HG02840 (cell line): ENCODE data around the gene MAP2K7.

Experiments used
- ATAC-seq: cut with Tn5 transposase; IDR thresholded peaks from one replicate; pipeline ENCODE4 v1.9.1; 2021; ENCODE audit warnings: mild to moderate bottlenecking, moderate library complexity, moderate number of reproducible peaks; ENCODE audit not compliant: unreplicated experiment, low FRiP score

MAP2K7 gene

GRCh38 chr19:7905859-7906258 lies 2.2 kb downstream of the MAP2K7 start:
- ATAC-seq: no peak

GRCh38 chr19:7907122-7907521 lies 3.4 kb downstream of the MAP2K7 start:
- ATAC-seq: no peak

- no peak for ATAC-seq
These were observed 3.9 kb downstream of the MAP2K7 start for GRCh38 chr19:7907544-7907943.

GRCh38 chr19:7908078-7908699 lies 4.5 kb downstream of the MAP2K7 start:
- no peak for ATAC-seq

- ATAC-seq: no peak
These were observed 5.2 kb downstream of the MAP2K7 start for GRCh38 chr19:7908742-7909461.

GRCh38 chr19:7909471-7910067 lies 5.9 kb downstream of the MAP2K7 start:
- ATAC-seq: no peak

- no peak for ATAC-seq
These were observed 6.9 kb downstream of the MAP2K7 start for GRCh38 chr19:7910321-7911161.

GRCh38 chr19:7911508-7912143 lies 7.9 kb downstream of the MAP2K7 start:
- ATAC-seq: no peak

GRCh38 chr19:7912144-7912696 lies 8.5 kb downstream of the MAP2K7 start:
- ATAC-seq: no peak

GRCh38 chr19:7912697-7913564 lies 9.3 kb downstream of the MAP2K7 start:
- ATAC-seq: no peak

- ATAC-seq: no peak
These were observed 10.0 kb downstream of the MAP2K7 start for GRCh38 chr19:7913652-7914051.

- no peak for ATAC-seq
These were observed 10.4 kb downstream of the MAP2K7 start for GRCh38 chr19:7914099-7914498.

GRCh38 chr19:7914598-7915045 lies 10.9 kb downstream of the MAP2K7 start, which contains the start of gene TGFBR3L:
Gene TGFBR3L, plus strand, starts transcription at chr19:7914830.
- no peak for ATAC-seq

GRCh38 chr19:7915250-7916102 lies 11.8 kb downstream of the MAP2K7 start:
- ATAC-seq: no peak

GRCh38 chr19:7916103-7916954 lies 12.7 kb downstream of the MAP2K7 start:
- ATAC-seq: no peak

- no peak for ATAC-seq
These were observed 13.2 kb downstream of the MAP2K7 start for GRCh38 chr19:7916955-7917266.

GRCh38 chr19:7917267-7918061 lies 13.8 kb downstream of the MAP2K7 start:
- ATAC-seq: no peak
